GM18498 (cell line): ENCODE data around the gene FMO5.
"Not testable (repeated sequence)": the region's sequence is repeated elsewhere in the genome, so short reads cannot be mapped to it uniquely, and the experiment has no call there.

ENCODE experiments used
- ATAC-seq: cut with Tn5 transposase; IDR thresholded peaks from one replicate; pipeline ENCODE4 v1.9.1; 2021; ENCODE audit warnings: mild to moderate bottlenecking, moderate library complexity; ENCODE audit not compliant: unreplicated experiment

FMO5 gene

GRCh38 chr1:147225193-147225730, at the start of gene FMO5:
TSS of gene FMO5 (minus strand) at chr1:147225339. CDS start at chr1:147225029, 310 bp downstream.
- ATAC-seq, result peak; percentile 83

- no peak for ATAC-seq
Observed at GRCh38 chr1:147273409-147274336, 48.5 kb upstream of the FMO5 start.

GRCh38 chr1:147272042-147272441, 46.9 kb upstream of the FMO5 start:
- no peak for ATAC-seq

- no peak for ATAC-seq
Observed at GRCh38 chr1:147270721-147271120, 45.6 kb upstream of the FMO5 start.

GRCh38 chr1:147267711-147268110, 42.6 kb upstream of the FMO5 start:
- no peak for ATAC-seq

GRCh38 chr1:147266381-147266780, 41.2 kb upstream of the FMO5 start:
- ATAC-seq, result no peak

- ATAC-seq, result no peak
Observed at GRCh38 chr1:147264158-147264768, 39.1 kb upstream of the FMO5 start.

- no peak for ATAC-seq
Observed at GRCh38 chr1:147260956-147261355, 35.8 kb upstream of the FMO5 start.

- ATAC-seq, result no peak
Observed at GRCh38 chr1:147252540-147252939, 27.4 kb upstream of the FMO5 start.

- ATAC-seq, result no peak
Observed at GRCh38 chr1:147247656-147248238, 22.6 kb upstream of the FMO5 start.

- ATAC-seq, result no peak
Observed at GRCh38 chr1:147246910-147247655, 21.9 kb upstream of the FMO5 start.

- no peak for ATAC-seq
Observed at GRCh38 chr1:147246044-147246690, 21.0 kb upstream of the FMO5 start.

- ATAC-seq, result no peak
Observed at GRCh38 chr1:147245586-147246021, 20.5 kb upstream of the FMO5 start.

GRCh38 chr1:147245129-147245528, 20.0 kb upstream of the FMO5 start:
- no peak for ATAC-seq

- no peak for ATAC-seq
Observed at GRCh38 chr1:147243841-147244240, 18.7 kb upstream of the FMO5 start.

GRCh38 chr1:147243228-147243685, 18.1 kb upstream of the FMO5 start:
- peak; percentile 24 for ATAC-seq

GRCh38 chr1:147242449-147243227, 17.5 kb upstream of the FMO5 start, which contains the start of gene CHD1L:
TSS of gene CHD1L (plus strand) at chr1:147242684. CDS start at chr1:147242704, 20 bp downstream.
- ATAC-seq, result peak; percentile 91

GRCh38 chr1:147241934-147242448, 16.9 kb upstream of the FMO5 start:
- no peak for ATAC-seq

GRCh38 chr1:147240131-147240721, 15.1 kb upstream of the FMO5 start:
- ATAC-seq, result not testable (repeated sequence)
